Activated CD8-positive, alpha-beta T cell treated with anti-CD3 and anti-CD28 coated beads, Interleukin-2, amount 10 ng/mL, durations not matched to agents 7 days and 5 days (primary cell): ENCODE data around the gene ASXL1. TPM values are rescaled to one million over a fixed set of nuclear protein-coding genes. Genes with fewer than 3 reads are reported as not detected.

Experiments used
- total RNA-seq, 2 experiments: library from RNA; stranded (reverse); gene quantifications; one replicate each; pipeline ENCODE4 v1.2.3, GENCODE V29; 2021

The ASXL1 gene
- total RNA-seq, 2 experiments from 2014 or later, result 91.7 to 97.4 TPM

Other genes with a start within 250 kb of the ASXL1 start
- gene TM9SF4, start 248.6 kb upstream of the ASXL1 start, total RNA-seq, result 10 to 100 TPM; 29.8 to 30.4 TPM
- 10 to 100 TPM; 21.9 to 22.9 TPM for gene PLAGL2, start 150.6 kb upstream of the ASXL1 start, total RNA-seq
- 10 to 100 TPM; 23.5 to 24.8 TPM for gene POFUT1, start 150.5 kb upstream of the ASXL1 start, total RNA-seq
- gene KIF3B, start 80.7 kb upstream of the ASXL1 start, total RNA-seq, result 10 to 100 TPM; 15.1 to 16.0 TPM
- 10 to 100 TPM; 22.2 to 24.5 TPM for gene NOL4L, start 227.0 kb downstream of the ASXL1 start, total RNA-seq